GM12878 (cell line): ENCODE measurements around the gene C15orf62. TPM values are rescaled to one million over a fixed set of nuclear protein-coding genes. Genes with fewer than 3 reads are reported as not detected.

ENCODE experiments used
- ATAC-seq: fragments of 200-7000 bp; cut with Tn5 transposase; 3 replicates; pipeline ENCODE4 v1.9.1; 2020; ENCODE audit warnings: mild to moderate bottlenecking, moderate library complexity
- BruUV-seq: library from RNA; stranded (reverse); fragments of 400-500 nt; replicated peaks from 2 replicates; lab custom pipeline; 2021; lab: Mats Ljungman, UMichigan
- CTCF ChIA-PET: fragments of 300-600 bp; sonication (Branson Sonifier 250); formaldehyde crosslinking; extraction: SDS; loops from one replicate; lab custom pipeline; 2021; ENCODE audit warnings: inconsistent platforms; lab: Yijun Ruan, JAX
- POLR2A ChIA-PET: fragments of 350-600 bp; formaldehyde crosslinking; extraction: SDS; loops from one replicate; lab custom pipeline; 2021; ENCODE audit warnings: inconsistent platforms; lab: Charles Lee
- RAD21 ChIA-PET: fragments of 300-600 bp; sonication (Branson Sonifier 250); formaldehyde crosslinking; loops from one replicate; lab custom pipeline; 2023; ENCODE audit warnings: antibody characterized with exemption; ENCODE audit not compliant: unreplicated experiment; lab: Charles Lee
- SMC1A ChIA-PET: fragments of 300-600 bp; sonication (Branson Sonifier 250); formaldehyde crosslinking; loops from one replicate; lab custom pipeline; 2023; ENCODE audit not compliant: unreplicated experiment, uncharacterized antibody; lab: Charles Lee
- DNase-seq: peaks from one replicate; pipeline ENCODE4 v3.0.0-alpha.2; 2011; ENCODE audit warnings: low read depth, low spot score
- FAIRE-seq: peaks from 3 replicates; lab custom pipeline; 2011; peaks lifted over from hg19 to GRCh38; lab: Jason Lieb, UNC
- H2AFZ ChIP-seq: 2 replicates; pipeline ENCODE4 v1.6.0; 2011; ENCODE audit warnings: low read depth, low read length, control low read depth; ENCODE audit not compliant: control insufficient read depth
- H3K27ac ChIP-seq: 2 replicates; pipeline ENCODE4 v1.5.1; 2011; ENCODE audit warnings: control low read depth; ENCODE audit not compliant: control insufficient read depth, insufficient read depth
- H3K27me3 ChIP-seq, 2 experiments: replicated peaks in 1 of 2; 2 replicates each; pipeline versions ENCODE4 v1.6.0 to v1.6.1; 2011; ENCODE audit warnings: low read length in 1 of 2; ENCODE audit not compliant: control insufficient read depth in 2 of 2, insufficient read depth in 2 of 2
- H3K36me3 ChIP-seq, 2 experiments: 2 replicates each; pipeline ENCODE4 v1.5.1; 2011; ENCODE audit warnings: low read length in 1 of 2; ENCODE audit not compliant: control insufficient read depth in 2 of 2, insufficient read depth in 2 of 2
- H3K4me1 ChIP-seq: 2 replicates; pipeline ENCODE4 v1.6.1; 2011; ENCODE audit warnings: mild to moderate bottlenecking, low read length, moderate library complexity, mixed read lengths; ENCODE audit not compliant: control insufficient read depth, insufficient read depth
- H3K4me2 ChIP-seq: 2 replicates; pipeline ENCODE4 v1.6.0; 2011; ENCODE audit warnings: control low read depth; ENCODE audit not compliant: control insufficient read depth, insufficient read depth
- H3K4me3 ChIP-seq: fragments of 200-600 bp; sonication (generic); 2 replicates; pipeline ENCODE4 v1.5.1; 2016
- H3K79me2 ChIP-seq: 2 replicates; pipeline ENCODE4 v1.6.0; 2011; ENCODE audit warnings: low read length; ENCODE audit not compliant: control insufficient read depth, insufficient read depth
- H3K9ac ChIP-seq: 2 replicates; pipeline ENCODE4 v1.8.0; 2011; ENCODE audit warnings: low read length, control low read depth, mixed read lengths; ENCODE audit not compliant: control insufficient read depth, insufficient read depth
- H3K9me3 ChIP-seq: replicated peaks from 3 replicates; pipeline ENCODE4 v1.5.1; 2011; ENCODE audit warnings: mild to moderate bottlenecking, low read length; ENCODE audit not compliant: control insufficient read depth, insufficient read depth
- H4K20me1 ChIP-seq: 2 replicates; pipeline ENCODE4 v1.6.0; 2011; ENCODE audit not compliant: control insufficient read depth, insufficient read depth
- CUX1 ChIP-seq: IDR thresholded peaks from 2 replicates; pipeline ENCODE4 v1.6.1; 2012; ENCODE audit warnings: improper control_type of control experiment, low read depth, low read length; ENCODE audit not compliant: insufficient replicate concordance
- ETV6 ChIP-seq, 2 experiments: fragments of 450-650 bp in 1 of 2; IDR thresholded peaks in 1 of 2; conservative IDR thresholded peaks in 1 of 2; 2 replicates each; pipeline ENCODE4 v1.6.1; 2014; ENCODE audit warnings: antibody characterized with exemption in 1 of 2, borderline replicate concordance in 1 of 2, low read depth in 1 of 2, mild to moderate bottlenecking in 1 of 2, moderate library complexity in 1 of 2
- EZH2 ChIP-seq: IDR thresholded peaks from 2 replicates; pipeline ENCODE4 v1.6.1; 2012; ENCODE audit warnings: low read depth, mild to moderate bottlenecking, control low read depth, inconsistent platforms, low read length, borderline replicate concordance; ENCODE audit not compliant: control insufficient read depth
- IKZF1 ChIP-seq: fragments of 450-650 bp; conservative IDR thresholded peaks from 2 replicates; pipeline ENCODE4 v1.6.1; 2017; ENCODE audit warnings: antibody characterized with exemption, mild to moderate bottlenecking
- JUNB ChIP-seq: IDR thresholded peaks from 2 replicates; pipeline ENCODE4 v1.6.1; 2016; ENCODE audit warnings: antibody characterized with exemption, mild to moderate bottlenecking
- MLLT1 ChIP-seq: fragments of 450-650 bp; IDR thresholded peaks from 2 replicates; pipeline ENCODE4 v1.6.1; 2016; ENCODE audit warnings: mild to moderate bottlenecking
- MTA3 ChIP-seq: IDR thresholded peaks from 2 replicates; pipeline ENCODE4 v1.6.1; 2012; ENCODE audit warnings: low read length, inconsistent platforms, borderline replicate concordance
- MYC ChIP-seq: IDR thresholded peaks from 2 replicates; pipeline ENCODE4 v1.6.1; 2011; ENCODE audit warnings: mild to moderate bottlenecking, low read length, moderate library complexity, inconsistent platforms; ENCODE audit not compliant: insufficient read depth, insufficient replicate concordance, insufficient read length, severe bottlenecking
- NFXL1 ChIP-seq: fragments of 450-650 bp; IDR thresholded peaks from 2 replicates; pipeline ENCODE4 v1.6.1; 2017; ENCODE audit warnings: antibody characterized with exemption, mild to moderate bottlenecking, borderline replicate concordance
- NR2F1 ChIP-seq: fragments of 450-650 bp; conservative IDR thresholded peaks from 2 replicates; pipeline ENCODE4 v1.6.1; 2017; ENCODE audit warnings: mild to moderate bottlenecking
- PBX3 ChIP-seq: IDR thresholded peaks from 2 replicates; pipeline ENCODE4 v1.6.1; 2011; ENCODE audit warnings: mild to moderate bottlenecking, low read depth, low read length, moderate library complexity; ENCODE audit not compliant: insufficient replicate concordance
- USF1 ChIP-seq: IDR thresholded peaks from 2 replicates; pipeline ENCODE4 v1.6.1; 2011; ENCODE audit warnings: borderline replicate concordance, low read depth, mild to moderate bottlenecking, moderate library complexity, mixed read lengths, low read length; ENCODE audit not compliant: insufficient read depth; ENCODE audit errors: extremely low read length
- ZNF274 ChIP-seq: IDR thresholded peaks from one replicate; pipeline ENCODE4 v1.8.0; 2011; ENCODE audit not compliant: insufficient read length, insufficient read depth
- WGBS: methylation state at CpG from one replicate; pipeline ENCODE4 v1.1.6; 2016; ENCODE audit warnings: low lambda C conversion rate; ENCODE audit not compliant: insufficient replicate concordance, insufficient coverage; ENCODE audit errors: missing lambda C conversion rate; 5-methylcytosine and 5-hydroxymethylcytosine counted together
- in situ Hi-C: fragments of 300-500 bp; cut with MboI; formaldehyde crosslinking; loops from 9 replicates; pipeline ENCODE4 v1.14.3; 2018; ENCODE audit warnings: mixed read lengths
- intact Hi-C: fragments of 100-400 bp; cut with micrococcal nuclease; formaldehyde crosslinking; loops from one replicate; pipeline ENCODE4 v1.14.2; 2022; ENCODE audit not compliant: unreplicated experiment
- polyA plus RNA-seq, 11 experiments: library from polyadenylated mRNA; depleted of rRNA in 4 of 11; unstranded in 6 of 11; stranded (reverse) in 5 of 11; fragments of >200 nt; fragmentation: Nextera tagmentation in 4 of 11; fragmentation: Illumina TruSeq in 1 of 11; extraction: Ambion mirVana in 4 of 11; extraction: Trizol in 1 of 11; gene quantifications; 1 replicate in 1 of 11; 2 replicates in 10 of 11; pipeline versions ENCODE4 v1.2.1 to v1.2.3, GENCODE V29; 2011 to 2016; ENCODE audit warnings: inconsistent platforms in 2 of 11, missing spikeins in 2 of 11, low read depth in 1 of 11
- total RNA-seq, 4 experiments: library from RNA; depleted of rRNA in 3 of 4; stranded (reverse); fragments of >200 nt in 3 of 4; fragmentation: Illumina TruSeq in 1 of 4; extraction: Trizol in 1 of 4; gene quantifications; 2 replicates each; pipeline versions ENCODE4 v1.2.1 to v1.2.3, GENCODE V29; 2013 to 2021

C15orf62 gene
- total and polyA plus RNA-seq, 10 of the 15 experiments (the other 5 are each of a cell fraction or from before 2014, with no cell fraction given), result 0.06 to 0.68 (median 0.40) TPM; not detected in 1

GRCh38 chr15:40789119-40789518 is 19.3 kb downstream of the C15orf62 start (continued):
- no peak for TF ChIP-seq CUX1
- no peak for TF ChIP-seq MYC

GRCh38 chr15:40789999-40790398 is 20.2 kb downstream of the C15orf62 start:
- no peak for ATAC-seq
- Histone ChIP-seq H3K9me3 (no peaks in the 10 kb centered on the region), H3K4me1 (peaks cover 9% of the 10 kb centered on the region), H3K36me3 (peaks cover 0 to 7% of the 10 kb centered on the region in 2 experiments; a peak in 2 of 4 replicates), H3K4me2 (no peak overlapping the region), H3K4me3 (no peak overlapping the region), H3K27ac (no peak overlapping the region), H3K79me2 (peaks cover 5% of the 10 kb centered on the region), H3K9ac (no peak overlapping the region), H2AFZ (no peak overlapping the region), H3K27me3 (no peaks in the 10 kb centered on the region), H4K20me1 (no peaks in the 10 kb centered on the region)
- SMC1A ChIA-PET, result no interaction called here
- intact Hi-C loops (no loop called here), in situ Hi-C loops (loop anchor here (5.0 kb wide), 1 partner anchor 273 kb away; no protein-coding TSS in a partner anchor)
- POLR2A ChIA-PET, result interaction anchor here (0.7 kb wide), 1 partner anchor 50 kb away, joined by 7 read pairs; no protein-coding TSS in a partner anchor
- no TSS peak for BruUV-seq
- WGBS, result 98% methylated on average over 8 of the region's 8 CpGs
- RAD21 ChIA-PET, result no interaction called here
- CTCF ChIA-PET, result interaction anchor here (0.5 to 1.5 kb wide), 3 partner anchors 7 to 69 kb away, joined by 3 to 4 read pairs (median 4); no protein-coding TSS in a partner anchor
- no peak for DNase-seq
- FAIRE-seq, result no peak
- TF ChIP-seq EZH2 (no peak), ETV6 (conservative IDR thresholded peaks at IDR 0.05 in 1 of 2, IDR thresholded peaks at IDR 0.05 in 1 of 2; ENCODE audit: borderline replicate concordance in 1 of 2, low read depth in 1 of 2) (no peak), IKZF1 (no peak), ZNF274 (no peak), MTA3 (no peak), USF1 (no peak), PBX3 (no peak), JUNB (no peak), MLLT1 (no peak), NR2F1 (no peak), NFXL1 (no peak)
